ENCODE results near the gene NDUFS7. TPM values are rescaled to one million over a fixed set of nuclear protein-coding genes. Genes with fewer than 3 reads are reported as not detected.

NDUFS7 gene
- polyA plus RNA-seq, 1 experiment, result 59.6 TPM

GRCh38 chr19:1408300-1409203 lies 24.8 kb downstream of the NDUFS7 start:
- ChIA-PET CTCF (interaction anchor here (0.6 to 0.8 kb wide), 2 partner anchors 15 to 37 kb away, joined by 3 read pairs; no protein-coding TSS in a partner anchor), POLR2A (no interaction called here)
- TF ChIP-seq CTCF (IDR thresholded peaks at IDR 0.05; ENCODE audit: insufficient read depth, low read depth, low read length), result no peak
- H3K27me3 ChIP-seq (ENCODE audit: control insufficient read depth, insufficient read depth, low read length), result no peaks in the 10 kb centered on the region
- H3K36me3 ChIP-seq (ENCODE audit: control insufficient read depth, insufficient read depth, low read length), result peaks cover 8% of the 10 kb centered on the region
- DNase-seq (ENCODE audit: low read depth), result no peak
- H3K4me3 ChIP-seq (ENCODE audit: low read depth, low read length), result peak overlapping the region; percentile 92

GRCh38 chr19:1409204-1410005 lies 25.7 kb downstream of the NDUFS7 start:
- H3K4me3 ChIP-seq (ENCODE audit: low read depth, low read length), result peak overlapping the region; percentile 92
- no peaks in the 10 kb centered on the region for H3K27me3 ChIP-seq (ENCODE audit: control insufficient read depth, insufficient read depth, low read length)
- DNase-seq (ENCODE audit: low read depth), result no peak
- ChIA-PET POLR2A (no interaction called here), CTCF (interaction anchor here (0.8 to 1.0 kb wide), 4 partner anchors 14 to 165 kb away, joined by 3 to 4 read pairs (median 3); no protein-coding TSS in a partner anchor)
- no peak for TF ChIP-seq CTCF (IDR thresholded peaks at IDR 0.05; ENCODE audit: insufficient read depth, low read depth, low read length)
- peaks cover 8% of the 10 kb centered on the region for H3K36me3 ChIP-seq (ENCODE audit: control insufficient read depth, insufficient read depth, low read length)

GRCh38 chr19:1410136-1410786 lies 26.6 kb downstream of the NDUFS7 start:
- ChIA-PET CTCF (interaction anchor here (0.8 to 1.0 kb wide), 3 partner anchors 27 to 166 kb away, joined by 3 to 4 read pairs (median 3); no protein-coding TSS in a partner anchor), POLR2A (no interaction called here)
- Histone ChIP-seq H3K27me3 (ENCODE audit: control insufficient read depth, insufficient read depth, low read length) (no peaks in the 10 kb centered on the region), H3K4me3 (ENCODE audit: low read depth, low read length) (peak overlapping the region; percentile 8; the same call in 1 of the 2 replicates), H3K36me3 (ENCODE audit: control insufficient read depth, insufficient read depth, low read length) (peaks cover 8% of the 10 kb centered on the region)
- no peak for TF ChIP-seq CTCF (IDR thresholded peaks at IDR 0.05; ENCODE audit: insufficient read depth, low read depth, low read length)
- no peak for DNase-seq (ENCODE audit: low read depth)

GRCh38 chr19:1410789-1411188 lies 27.1 kb downstream of the NDUFS7 start:
- no peaks in the 10 kb centered on the region for H3K27me3 ChIP-seq (ENCODE audit: control insufficient read depth, insufficient read depth, low read length)
- no peak for TF ChIP-seq CTCF (IDR thresholded peaks at IDR 0.05; ENCODE audit: insufficient read depth, low read depth, low read length)
- DNase-seq (ENCODE audit: low read depth), result no peak
- H3K36me3 ChIP-seq (ENCODE audit: control insufficient read depth, insufficient read depth, low read length), result peaks cover 8% of the 10 kb centered on the region
- ChIA-PET POLR2A (no interaction called here), CTCF (no interaction called here)
- H3K4me3 ChIP-seq (ENCODE audit: low read depth, low read length), result no peak overlapping the region
